GM21515 (cell line): ENCODE data around the gene TMUB2.

ENCODE experiments used
- ATAC-seq: cut with Tn5 transposase; IDR thresholded peaks from one replicate; pipeline ENCODE4 v1.9.1; 2021; ENCODE audit not compliant: unreplicated experiment

TMUB2 gene

DNA sequence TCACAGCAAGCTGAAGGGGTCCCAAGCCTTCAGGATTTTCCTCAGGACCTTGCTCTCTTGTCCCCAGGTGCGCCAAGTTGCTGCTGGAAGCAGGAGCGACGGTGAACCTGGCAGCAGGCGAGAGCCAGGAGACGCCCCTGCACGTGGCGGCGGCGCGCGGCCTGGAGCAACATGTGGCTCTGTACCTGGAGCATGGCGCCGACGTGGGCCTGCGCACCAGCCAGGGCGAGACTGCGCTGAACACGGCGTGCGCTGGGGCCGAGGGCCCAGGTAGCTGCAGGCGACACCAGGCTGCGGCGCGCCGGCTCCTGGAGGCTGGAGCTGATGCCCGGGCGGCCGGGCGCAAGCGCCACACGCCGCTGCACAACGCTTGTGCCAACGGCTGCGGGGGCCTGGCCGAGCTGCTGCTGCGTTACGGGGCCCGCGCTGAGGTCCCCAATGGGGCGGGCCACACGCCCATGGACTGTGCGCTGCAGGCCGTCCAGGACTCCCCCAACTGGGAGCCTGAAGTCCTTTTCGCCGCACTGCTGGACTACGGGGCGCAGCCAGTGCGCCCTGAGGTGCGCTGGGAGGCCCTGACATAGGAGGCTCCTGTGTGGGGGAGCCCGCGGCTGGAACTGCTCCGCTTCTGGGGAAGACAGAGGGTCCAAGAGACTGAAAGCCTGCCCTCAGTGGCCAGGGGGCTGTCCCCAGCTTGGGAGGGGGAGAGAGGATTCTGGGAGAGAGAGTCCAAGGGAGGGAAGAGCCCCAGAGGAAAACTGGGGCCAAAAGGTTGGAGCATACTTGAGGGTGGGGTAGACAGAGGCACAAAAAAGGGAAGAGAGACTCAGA, 9.9 kb upstream of the TMUB2 start:
- ATAC-seq, result no peak

GRCh38 chr17:44177640-44178039, 9.1 kb upstream of the TMUB2 start:
- ATAC-seq, result no peak

- no peak for ATAC-seq
Measured at GRCh38 chr17:44178133-44178532, 8.6 kb upstream of the TMUB2 start.

- ATAC-seq, result no peak
Measured at GRCh38 chr17:44183024-44183423, 3.7 kb upstream of the TMUB2 start.

DNA sequence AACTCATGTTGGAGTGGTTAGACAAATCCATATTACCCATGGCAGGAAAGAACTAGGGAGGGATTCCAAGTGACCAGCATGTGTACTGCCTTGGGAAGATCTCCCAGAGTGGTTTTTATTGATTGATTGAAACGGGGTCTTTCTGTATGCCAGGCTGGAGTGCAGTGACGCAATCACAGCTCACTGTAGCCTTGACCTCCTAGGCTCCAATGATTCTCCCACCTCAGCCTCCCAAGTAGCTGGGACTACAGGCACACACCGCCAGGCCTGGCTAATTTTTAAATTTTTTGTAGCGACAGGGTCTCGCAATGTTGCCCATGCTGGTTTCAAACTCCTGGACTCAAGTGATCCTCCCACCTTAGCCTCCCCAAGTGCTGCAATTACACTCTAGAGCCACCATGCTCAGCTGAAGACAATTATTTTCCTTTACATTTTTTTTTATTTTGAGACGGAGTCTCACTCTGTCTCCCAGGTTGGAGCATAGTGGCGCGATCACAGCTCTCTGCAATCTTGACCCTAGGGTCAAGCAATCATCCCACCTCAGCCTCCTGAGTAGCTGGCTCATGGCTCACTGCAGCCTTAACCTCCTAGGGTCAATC, 2.5 kb upstream of the TMUB2 start:
- no peak for ATAC-seq

DNA sequence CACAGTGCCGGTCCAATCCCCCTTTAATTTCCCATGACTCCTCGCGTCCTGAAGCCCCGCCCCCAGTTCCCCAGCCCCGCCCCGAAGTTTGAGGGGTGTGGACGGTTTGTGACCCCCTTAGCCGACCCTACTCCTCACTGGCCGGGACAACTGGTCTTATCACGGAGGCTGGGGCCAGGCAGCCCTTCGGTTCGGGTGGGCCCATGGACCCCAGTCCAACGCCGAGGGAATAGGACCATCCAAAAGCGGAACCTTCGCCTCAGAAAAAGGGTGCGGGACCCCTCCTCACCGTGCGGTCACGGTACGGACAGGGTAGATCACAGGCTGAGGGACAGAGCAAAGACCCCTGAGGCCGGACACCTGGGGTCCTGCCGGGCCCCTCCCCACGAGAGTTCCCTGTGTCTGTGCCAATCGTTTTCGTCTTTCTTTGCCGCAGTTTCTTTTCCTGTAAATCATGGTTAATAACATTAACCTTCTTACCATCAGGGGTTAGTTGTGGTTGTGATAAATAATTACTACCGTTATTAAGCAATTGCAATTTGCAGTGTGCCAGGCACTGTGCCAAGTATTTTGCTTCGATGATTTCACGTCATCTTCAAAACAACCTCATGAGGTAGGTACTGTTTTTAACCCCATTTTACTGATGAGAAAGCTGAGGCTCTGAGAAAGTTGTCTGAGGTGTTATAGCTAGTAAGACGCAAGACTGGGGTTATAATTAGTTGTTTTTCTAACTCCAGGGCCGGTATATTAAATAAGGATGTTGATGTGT, 543 bp downstream of the TMUB2 start:
- ATAC-seq, result peak; percentile 41

- ATAC-seq, result no peak
Measured at GRCh38 chr17:44188576-44189403, 2.0 kb downstream of the TMUB2 start.

GRCh38 chr17:44190481-44190880, 3.7 kb downstream of the TMUB2 start:
- ATAC-seq, result no peak

DNA sequence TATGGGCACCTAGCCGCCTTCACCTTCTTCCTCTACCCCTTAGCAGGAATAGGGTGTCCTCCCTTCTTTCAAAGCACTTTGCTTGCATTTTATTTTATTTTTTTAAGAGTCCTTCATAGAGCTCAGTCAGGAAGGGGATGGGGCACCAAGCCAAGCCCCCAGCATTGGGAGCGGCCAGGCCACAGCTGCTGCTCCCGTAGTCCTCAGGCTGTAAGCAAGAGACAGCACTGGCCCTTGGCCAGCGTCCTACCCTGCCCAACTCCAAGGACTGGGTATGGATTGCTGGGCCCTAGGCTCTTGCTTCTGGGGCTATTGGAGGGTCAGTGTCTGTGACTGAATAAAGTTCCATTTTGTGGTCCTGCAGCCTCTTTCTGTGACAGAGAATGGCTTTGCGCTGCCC, 4.6 kb downstream of the TMUB2 start:
- no peak for ATAC-seq

DNA sequence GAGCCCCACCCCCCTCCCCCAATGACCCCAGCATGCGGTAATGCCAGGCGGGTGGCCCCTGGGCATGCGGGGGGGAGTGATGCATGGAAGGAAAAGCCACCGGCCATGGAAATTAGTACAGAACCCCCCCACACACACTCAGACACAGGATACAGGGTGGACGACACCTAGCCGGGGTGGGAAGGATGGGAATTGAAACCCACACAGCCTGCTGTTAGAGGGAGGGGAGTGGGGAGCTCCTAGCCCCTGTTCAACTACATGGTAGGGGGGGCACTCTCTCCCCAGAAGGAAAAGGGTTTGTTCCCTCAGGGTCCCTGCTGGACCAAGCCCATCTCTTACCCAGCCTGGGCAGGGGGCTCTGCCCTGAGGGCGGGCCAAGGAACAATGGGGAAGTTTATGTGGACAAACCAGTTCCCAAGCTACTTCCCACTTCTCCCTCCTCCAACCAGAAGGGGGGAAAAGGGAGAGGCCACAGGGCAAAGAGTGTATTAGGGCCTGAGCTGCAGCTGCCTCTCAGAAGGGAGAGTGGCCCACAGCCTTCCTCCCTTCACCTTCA, 5.2 kb downstream of the TMUB2 start:
- ATAC-seq, result no peak

GRCh38 chr17:44192750-44193149, 6.0 kb downstream of the TMUB2 start:
- ATAC-seq, result no peak

DNA sequence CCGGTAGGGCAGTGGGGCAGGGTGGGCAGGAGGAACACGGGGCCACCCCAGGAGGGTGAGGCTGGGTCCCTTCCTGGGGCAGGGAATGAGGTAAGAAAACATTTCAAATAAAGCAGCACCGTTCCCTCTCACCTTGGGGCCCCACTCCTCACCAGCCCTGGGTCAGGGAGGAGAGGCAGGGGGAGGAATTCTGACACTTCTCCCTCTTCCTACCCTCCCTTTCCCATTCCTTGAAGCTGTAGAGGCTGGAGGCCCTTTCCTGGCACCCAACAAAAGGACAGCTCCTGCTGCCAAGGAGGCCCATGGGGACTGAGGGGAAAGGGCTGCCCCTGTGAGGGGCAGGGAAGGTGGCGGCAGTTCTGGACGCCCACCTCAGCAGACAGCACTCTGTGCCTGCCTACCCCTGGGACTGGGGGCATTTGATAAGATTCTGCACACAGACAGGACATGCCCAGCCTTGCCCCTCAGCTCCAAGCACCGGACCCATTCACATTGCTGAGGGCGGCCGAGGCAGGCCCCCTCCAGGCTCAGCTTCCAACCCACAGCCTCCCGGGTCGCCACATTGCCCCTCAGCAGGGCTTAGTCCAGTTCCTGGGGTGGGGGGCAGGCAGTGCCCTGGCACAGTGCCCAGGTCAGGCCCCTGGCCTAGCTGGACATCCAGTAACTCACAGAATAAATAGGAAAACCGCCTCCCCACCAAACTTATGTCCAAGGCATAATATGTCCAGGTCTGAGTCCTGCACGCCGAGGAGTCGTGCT, 6.7 kb downstream of the TMUB2 start:
- no peak for ATAC-seq

DNA sequence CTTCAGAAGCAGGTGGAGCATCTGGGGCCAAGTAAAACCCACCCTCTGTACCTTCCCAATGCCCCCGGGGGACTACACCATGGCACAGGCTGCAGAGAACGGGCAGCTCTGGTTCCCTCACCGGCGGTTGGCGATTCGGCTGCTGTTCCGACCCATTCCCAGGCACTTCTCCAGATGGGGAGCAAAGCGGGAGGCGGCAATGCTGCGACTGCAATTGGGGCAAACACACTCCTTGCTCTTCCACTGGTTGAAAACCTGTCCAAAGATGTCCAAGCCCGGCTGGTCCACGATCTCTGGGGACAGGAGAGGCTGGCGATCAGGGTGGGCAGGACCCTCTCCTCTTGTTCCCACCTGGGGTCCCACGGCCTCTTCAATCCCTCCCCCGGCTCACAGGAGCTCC, 10.3 kb downstream of the TMUB2 start:
- no peak for ATAC-seq

- no peak for ATAC-seq
Measured at GRCh38 chr17:44197980-44198720, 11.4 kb downstream of the TMUB2 start.

DNA sequence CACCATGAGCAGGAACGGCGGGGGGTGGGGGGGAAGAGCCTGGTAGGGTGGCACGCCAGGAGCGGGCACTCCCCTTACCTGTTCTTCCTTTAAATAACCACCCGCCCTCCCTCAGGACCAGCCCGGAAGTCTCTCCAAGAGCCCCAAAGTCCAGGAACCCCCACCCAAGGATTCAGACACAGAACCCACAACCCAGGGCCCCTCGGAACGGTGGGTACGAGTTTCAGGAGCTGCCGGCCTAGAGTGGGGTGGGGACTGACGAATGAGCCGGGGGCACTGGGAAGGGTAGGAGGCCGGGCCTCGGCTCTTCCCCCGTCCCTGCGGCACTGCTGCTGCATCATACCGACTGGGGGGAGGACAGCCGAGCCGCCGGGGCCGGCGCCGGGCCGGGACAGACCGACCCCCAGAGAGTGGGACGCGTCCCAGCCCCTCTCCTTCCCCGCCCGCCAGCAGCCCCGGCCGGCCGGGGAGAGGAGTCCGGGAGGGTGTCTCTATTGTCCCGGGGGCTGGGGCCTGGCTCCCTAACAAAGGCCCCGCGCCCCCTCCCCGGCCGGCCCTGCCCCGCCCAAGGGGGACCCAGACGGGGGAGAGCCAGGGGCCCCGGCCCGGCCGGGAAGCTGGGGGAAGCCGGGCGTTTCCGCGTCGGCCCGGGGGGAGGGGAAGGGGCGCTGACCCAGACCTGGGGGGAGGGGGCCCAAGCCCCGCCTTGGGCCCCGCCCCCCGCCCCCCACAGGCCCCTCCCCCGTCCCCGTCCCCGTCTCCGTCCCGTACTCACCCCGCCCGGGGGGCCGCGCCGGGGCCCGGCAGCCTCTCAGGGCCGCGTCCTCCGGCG, 12.2 kb downstream of the TMUB2 start:
- peak; percentile 15 for ATAC-seq

DNA sequence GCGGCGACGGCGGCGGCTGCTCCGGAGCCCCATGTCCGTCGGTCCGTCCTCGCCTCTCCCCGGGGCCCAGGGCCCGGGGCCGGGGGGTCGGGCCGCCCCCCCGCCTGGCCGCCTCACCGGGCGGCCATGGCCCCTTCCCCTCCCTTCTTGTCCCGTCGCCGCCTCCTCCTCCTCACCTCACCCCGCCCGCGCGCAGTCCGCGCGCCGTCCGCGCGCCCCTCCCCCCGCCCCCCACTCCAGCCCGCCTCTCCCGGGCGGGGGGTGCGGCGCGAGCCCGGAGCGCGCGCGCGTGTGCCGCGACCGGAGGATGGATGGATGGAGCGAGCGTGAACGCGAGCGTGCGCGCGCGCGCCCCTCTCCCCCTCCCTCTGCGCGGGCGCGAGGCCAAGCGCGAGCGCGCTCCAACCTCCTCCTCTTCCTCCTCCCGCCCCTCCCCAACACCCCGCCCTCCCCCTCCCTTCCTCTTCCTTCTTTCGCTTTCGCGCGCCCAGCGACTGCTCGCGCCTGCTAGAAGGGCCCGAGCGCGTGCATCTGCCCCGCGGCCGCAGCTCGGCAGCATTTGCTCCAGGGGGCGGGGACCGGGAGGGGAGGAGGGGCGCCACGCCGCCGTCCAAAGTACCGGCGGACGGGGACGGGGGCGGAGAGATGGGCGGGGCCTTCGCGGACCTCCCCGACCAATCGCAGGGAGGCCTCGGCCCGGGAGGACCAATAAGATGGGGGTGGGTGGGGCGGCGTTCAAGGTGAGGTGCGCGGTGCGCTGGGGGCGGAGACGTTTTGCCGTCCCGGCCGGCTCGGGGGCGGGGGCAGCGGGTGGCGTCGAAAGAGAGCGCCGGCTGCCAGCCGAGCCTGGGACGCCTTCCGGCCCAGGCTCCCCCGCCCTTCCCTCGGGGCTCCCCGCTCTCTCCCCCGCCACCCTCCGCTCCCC, 13.0 kb downstream of the TMUB2 start, which contains the start of gene ATXN7L3:
Gene ATXN7L3 (minus strand): TSS at position 332 of the 925 bp plus-strand sequence. CDS start 1,814 bp downstream, outside the sequence.
- ATAC-seq, result peak; percentile 58

- ATAC-seq, result no peak
Measured at GRCh38 chr17:44200478-44201155, 13.8 kb downstream of the TMUB2 start.
